Measurements from ENCODE around the gene TRIP12.

GRCh38 chr2:229852565-229852964 is 69.2 kb downstream of the TRIP12 start:
- TF ChIP-seq CTCF (IDR thresholded peaks at IDR 0.05; ENCODE audit: low read length) = no peak
- no peak for TF ChIP-seq EZH2 (optimal IDR thresholded peaks at IDR 0.05; ENCODE audit: low read depth, low read length)

Measured in MM.1S (cell line).